HG03432 (cell line): ENCODE data around the gene SLC66A2.
A peak's percentile ranks its signal among the peaks of the same experiment; 100 is the strongest.
"Not testable (repeated sequence)": the region's sequence is repeated elsewhere in the genome, so short reads cannot be mapped to it uniquely, and the experiment has no call there.

ENCODE experiments used
- ATAC-seq: cut with Tn5 transposase; IDR thresholded peaks from one replicate; pipeline ENCODE4 v1.9.1; 2021; ENCODE audit warnings: mild to moderate bottlenecking, moderate library complexity; ENCODE audit not compliant: unreplicated experiment

The SLC66A2 gene

DNA sequence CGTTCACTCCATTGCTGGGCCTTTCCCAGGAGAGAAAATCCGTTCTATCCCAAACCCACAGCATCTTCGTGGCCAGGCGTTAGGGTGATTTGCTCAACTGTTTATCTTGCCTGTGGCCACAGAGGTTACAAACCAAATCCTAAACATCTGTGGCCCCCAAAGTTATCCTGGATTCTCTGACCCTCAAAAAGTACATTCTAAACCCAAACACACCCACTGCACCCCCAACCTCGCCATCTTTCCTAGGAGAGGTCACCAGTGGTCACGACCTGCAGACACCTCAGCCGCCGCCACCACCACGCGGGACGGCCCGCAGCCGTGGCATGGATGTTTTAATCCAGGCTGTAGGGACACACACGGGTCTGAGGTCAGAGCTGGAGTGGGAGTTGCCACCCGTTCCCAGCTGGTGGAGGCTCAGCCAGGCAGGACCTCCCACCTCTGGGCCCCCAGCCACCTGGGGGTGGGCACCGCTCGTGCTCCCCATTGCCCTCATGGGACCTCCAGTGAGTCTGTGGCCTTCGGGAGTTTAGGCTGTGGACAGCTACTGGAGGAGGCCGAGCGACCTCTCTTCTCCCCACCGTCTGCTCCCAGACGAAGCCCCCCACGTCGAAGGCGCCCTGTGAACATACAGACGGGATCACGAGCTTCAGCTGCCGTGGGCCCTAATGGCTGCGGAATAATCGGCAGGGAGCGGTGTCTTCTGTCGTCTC is 81.7 kb downstream of the SLC66A2 start:
- ATAC-seq, result no peak

DNA sequence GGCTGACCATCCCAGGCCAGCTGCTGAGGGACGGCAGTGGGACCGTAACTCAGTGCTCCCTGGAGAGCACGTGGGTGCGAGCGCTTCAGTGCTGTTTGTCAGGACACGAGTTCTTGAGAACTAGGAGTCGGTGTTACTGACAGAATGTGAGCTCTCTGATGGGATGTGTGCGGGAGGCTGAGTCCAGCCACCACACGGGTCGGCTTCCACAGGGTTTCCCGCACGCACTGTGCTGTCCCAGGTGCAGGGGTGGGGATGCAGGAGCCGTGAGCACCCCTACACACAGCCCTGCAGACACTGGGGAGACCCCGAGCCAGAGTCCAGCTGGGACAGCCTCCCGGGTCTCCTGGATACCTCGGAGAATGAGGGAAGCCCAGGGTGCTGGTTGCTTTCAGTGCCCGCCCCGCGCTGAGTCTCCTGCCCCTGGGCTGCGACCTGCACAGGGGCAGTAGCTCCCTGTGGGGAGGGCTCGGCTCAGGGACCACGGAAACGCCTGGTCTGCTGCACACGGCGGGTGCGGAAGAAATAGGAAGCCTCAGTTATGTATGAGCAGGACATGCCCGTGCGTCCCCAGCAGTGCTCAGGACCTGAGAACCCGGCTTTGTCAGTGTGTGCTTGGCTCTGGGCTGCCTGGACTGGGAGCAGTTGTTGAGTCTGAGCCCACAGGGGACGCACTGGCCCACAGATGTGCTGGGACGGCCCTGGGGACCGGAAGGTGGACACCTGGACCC is 82.5 kb downstream of the SLC66A2 start:
- ATAC-seq, result no peak

DNA sequence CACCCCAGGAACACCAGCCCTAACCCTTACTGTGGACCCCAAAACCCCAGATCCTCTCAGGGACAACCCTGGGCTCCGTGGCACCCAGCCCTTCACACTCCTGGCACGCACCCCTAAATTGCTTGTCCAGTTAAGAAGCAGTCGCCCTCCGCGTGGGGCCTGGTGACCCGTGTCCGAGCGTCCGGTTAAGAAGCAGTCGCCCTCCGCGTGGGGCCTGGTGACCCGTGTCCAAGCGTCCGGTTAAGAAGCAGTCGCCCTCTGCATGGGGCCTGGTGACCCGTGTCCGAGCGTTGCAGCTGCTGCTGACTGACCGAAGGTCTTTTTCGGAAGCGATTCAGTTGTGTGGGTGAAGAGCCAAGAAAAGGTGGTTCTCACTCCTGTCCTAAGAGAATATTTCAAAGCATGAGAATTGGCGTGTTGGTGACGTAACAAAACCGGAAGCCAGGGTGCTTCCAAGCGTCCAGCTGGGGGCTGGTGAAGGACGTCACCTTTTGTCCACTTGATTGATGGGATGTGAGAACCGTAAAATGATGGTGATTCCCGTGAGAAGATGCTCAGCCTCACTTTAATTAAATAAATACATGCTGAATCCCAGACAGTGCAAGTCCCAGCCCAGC is 83.2 kb downstream of the SLC66A2 start:
- ATAC-seq, result no peak

DNA sequence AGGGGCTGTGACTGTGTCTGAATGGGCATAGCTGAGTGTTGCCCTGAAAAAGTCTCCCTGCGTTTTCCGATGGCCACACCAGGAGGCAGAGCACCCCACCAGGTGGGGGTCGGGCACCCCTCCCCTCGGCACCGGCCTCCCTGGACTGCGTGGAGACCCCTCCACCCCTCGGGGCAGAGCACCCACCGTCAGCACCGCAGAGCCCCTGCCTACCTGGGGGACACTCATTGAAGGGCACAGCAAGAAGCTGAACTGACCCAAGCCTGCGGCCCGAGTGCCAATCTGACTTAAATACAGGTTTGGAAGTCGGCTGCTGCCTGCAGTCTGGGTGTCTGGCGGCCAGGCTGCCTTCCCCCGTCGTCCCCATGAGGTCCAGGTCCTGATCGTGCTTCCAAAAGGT is 83.8 kb downstream of the SLC66A2 start:
- ATAC-seq, result no peak

DNA sequence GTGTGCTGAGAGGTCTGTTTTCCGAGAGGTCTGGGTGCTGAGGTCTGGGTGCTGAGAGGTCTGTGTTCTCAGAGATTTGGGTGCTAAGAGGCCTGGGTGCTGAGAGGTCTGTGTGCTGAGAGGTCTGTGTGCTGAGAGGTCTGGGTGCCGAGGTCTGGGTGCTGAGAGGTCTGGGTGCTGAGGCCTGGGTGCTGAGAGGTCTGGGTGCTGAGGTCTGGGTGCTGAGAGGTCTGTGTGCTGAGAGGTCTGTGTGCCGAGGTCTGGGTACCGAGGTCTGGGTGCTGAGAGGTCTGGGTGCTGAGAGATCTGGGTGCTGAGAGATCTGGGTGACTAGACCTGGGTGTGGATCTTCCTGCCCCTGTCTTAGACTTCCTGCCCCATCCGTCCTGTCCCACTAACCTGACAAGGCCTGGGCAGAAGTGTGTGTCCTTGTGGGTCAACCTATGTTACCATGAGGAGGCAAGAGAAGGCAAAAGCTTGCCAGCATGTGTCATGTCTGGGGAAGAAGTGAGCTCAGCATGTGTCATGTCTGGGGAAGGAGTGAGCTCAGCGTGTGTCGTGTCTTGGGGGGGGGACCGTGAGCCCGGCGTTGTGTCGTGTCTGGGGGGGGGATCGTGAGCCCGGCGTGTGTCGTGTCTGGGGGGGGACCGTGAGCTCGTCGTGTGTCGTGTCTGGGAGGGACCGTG is 84.4 kb downstream of the SLC66A2 start:
- ATAC-seq, result no peak

DNA sequence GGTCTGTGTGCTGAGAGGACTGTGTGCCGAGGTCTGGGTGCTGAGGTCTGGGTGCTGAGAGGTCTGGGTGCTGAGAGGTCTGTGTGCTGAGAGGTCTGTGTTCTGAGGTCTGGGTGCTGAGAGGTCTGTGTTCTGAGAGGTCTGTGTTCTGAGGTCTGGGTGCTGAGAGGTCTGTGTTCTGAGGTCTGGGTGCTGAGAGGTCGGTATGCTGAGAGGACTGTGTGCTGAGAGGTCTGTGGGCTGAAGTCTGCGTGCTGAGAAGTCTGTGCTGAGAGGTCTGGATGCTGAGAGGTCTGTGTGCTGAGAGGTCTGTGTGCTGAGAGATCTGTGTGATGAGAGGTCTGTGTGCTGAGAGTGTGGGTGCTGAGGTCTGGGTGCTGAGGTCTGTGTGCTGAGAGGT is 85.5 kb downstream of the SLC66A2 start:
- not testable (repeated sequence) for ATAC-seq

DNA sequence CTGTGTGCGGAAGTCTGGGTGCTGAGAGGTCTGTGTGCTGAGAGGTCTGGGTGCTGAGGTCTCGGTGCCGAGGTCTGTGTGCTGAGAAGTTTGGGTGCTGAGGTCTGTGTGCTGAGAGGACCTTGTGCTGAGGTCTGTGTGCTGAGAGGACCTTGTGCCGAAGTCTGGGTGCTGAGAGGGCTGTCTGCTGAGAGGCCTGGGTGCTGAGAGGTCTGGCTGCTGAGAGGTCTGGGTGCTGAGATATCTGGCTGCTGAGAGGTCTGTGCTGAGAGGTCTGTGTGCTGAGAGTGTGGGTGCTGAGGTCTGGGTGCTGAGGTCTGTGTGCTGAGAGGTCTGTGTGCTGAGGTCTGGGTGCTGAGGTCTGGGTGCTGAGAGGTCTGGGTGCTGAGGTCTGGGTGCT is 86.5 kb downstream of the SLC66A2 start:
- ATAC-seq, result not testable (repeated sequence)

DNA sequence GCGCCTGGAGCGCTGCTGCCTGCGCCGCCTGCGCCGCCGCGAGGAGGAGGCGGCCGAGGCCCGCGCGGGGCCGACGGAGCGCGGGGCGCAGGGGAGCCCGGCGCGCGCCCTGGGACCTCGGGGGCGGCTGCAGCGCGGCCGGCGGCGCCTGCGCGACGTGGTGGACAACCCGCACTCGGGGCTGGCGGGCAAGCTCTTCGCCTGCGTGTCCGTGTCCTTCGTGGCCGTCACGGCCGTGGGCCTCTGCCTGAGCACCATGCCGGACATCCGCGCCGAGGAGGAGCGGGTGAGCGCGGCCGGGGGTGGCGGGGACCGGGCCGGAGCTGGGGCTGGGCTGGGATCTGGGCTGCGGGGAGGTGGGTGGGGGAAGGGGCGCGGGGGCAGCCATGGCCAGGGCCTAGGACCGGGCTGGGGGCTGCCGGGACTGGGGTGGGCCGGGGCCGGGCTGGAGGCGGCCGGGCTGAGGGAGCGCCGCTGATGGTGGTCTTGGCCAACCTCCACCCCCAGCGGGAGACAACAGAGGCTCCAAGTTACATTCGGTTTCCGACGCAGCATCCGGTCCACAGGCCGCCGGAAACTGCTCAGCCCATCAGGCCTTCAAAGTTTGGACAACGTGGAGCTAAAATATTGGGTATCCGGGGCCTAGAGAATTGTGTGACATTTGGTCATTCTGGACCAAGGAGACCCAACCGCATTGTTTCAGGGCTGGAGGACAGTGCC is 87.3 kb downstream of the SLC66A2 start:
- ATAC-seq, result no peak

DNA sequence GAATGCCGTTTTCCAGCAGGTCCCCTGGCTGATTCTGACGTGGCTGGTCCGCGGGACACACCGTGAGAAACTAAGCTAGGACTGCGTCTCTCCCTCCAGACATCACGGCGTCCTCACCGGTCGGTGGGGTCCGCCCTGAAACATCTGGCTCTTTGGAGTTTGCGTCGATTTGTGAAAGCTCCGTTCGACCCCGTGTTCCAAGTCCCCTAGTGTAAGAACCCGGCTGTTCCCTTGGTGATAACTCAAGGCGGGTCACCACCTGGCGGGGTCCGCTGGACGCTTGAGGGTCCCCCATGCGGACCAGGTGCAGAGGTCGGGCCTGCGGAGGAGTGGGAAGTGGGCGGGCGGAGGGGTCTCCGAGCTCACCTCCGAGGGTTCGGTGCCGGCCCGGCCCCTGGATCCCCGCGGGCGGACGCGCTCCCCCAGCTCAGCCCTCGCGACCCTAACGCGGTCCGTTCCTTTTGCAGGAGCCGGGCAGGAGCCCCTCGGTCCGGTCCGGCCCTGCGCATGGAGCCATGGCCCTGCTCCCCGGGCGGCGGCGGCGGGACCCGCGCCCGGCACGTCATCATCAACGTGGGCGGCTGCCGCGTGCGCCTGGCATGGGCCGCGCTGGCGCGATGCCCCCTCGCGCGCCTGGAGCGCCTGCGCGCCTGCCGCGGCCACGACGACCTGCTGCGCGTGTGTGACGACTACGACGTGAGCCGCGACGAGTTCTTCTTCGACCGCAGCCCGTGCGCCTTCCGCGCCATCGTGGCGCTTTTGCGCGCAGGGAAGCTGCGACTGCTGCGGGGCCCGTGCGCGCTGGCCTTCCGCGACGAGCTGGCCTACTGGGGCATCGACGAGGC is 88.1 kb downstream of the SLC66A2 start:
- no peak for ATAC-seq

DNA sequence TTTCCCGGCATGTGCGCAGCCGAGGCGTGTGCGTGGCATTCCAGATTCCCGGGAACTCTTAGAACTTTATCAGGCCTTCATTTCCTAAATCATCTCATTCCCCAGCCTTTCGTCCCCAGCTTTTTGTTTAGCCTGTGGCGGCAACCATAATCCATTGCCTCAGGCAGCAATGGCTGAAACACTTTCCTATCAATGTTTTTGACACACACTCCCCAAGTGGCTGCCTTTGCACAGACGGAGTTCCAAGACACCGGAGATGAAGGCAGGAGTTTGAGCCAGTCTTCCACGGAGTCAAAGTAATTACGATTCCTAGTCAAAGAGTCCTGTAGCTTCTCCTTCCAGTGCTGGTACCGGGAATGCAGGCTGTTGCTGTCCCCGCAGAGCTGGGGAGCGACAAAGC is 88.9 kb downstream of the SLC66A2 start:
- ATAC-seq, result no peak

DNA sequence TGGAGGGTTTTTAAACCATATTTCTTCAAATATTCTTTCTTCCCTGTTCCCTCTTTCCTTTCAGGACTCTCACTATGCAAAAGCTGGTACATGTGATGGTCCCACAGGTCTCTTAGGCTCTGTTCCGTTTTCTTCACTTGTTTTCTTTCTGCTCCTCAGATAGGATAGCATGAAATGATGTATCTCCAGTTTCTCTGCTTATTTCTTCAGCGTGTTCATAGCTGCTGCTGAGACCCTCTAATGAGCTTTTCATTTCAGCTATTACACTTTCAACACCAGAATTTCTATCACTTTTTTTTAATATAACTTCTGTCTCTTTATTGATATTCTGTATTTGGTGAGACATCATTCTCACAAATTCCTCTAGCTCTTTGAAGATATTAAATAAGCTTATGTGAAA is 89.8 kb downstream of the SLC66A2 start:
- no peak for ATAC-seq

DNA sequence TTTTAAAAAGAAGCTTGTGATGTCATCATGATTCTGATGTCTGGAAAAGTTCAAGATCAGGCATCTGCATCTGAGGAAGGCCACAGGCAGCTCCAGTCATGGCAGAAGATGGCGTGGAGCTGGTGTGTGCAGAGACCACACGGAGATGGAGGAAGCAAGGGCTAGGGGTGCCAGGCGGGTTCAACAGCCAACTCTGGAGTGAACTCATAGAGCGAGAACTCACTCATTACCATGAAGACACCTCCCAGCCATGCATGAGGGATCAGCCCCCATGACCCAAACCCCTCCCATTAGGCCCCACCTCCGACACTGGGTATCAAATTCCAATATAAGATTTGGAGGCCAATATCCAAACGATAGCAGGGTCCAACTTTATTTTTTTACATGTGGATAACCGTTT is 92.1 kb downstream of the SLC66A2 start:
- no peak for ATAC-seq

DNA sequence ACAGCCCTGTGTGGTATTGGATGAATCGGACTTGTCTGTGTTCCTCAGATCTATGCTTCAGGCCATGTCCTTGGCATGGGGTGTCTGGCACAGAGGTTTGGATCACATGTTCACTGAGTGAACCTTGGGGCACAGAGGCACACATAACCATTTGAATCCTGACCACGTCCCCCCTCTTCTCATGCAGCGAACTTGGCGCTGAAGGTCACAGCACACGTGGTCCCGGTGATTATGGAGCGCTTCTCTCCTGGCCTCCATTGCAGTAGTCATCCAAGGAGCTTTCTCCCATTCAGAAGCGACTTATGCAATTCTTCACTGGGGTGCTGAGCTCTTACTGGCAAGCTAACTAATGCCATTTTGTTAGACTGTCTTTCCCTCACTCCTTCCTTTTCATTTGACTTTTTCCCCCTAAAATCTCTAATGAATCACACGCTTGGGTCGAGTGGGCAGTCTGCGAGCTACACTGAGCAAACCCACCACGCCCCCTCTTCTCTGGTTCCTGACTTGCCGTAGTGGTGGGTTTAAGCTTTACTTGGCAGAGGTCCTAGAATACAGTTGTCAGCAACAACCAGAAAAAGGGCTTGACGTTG is 94.3 kb downstream of the SLC66A2 start:
- ATAC-seq, result no peak

DNA sequence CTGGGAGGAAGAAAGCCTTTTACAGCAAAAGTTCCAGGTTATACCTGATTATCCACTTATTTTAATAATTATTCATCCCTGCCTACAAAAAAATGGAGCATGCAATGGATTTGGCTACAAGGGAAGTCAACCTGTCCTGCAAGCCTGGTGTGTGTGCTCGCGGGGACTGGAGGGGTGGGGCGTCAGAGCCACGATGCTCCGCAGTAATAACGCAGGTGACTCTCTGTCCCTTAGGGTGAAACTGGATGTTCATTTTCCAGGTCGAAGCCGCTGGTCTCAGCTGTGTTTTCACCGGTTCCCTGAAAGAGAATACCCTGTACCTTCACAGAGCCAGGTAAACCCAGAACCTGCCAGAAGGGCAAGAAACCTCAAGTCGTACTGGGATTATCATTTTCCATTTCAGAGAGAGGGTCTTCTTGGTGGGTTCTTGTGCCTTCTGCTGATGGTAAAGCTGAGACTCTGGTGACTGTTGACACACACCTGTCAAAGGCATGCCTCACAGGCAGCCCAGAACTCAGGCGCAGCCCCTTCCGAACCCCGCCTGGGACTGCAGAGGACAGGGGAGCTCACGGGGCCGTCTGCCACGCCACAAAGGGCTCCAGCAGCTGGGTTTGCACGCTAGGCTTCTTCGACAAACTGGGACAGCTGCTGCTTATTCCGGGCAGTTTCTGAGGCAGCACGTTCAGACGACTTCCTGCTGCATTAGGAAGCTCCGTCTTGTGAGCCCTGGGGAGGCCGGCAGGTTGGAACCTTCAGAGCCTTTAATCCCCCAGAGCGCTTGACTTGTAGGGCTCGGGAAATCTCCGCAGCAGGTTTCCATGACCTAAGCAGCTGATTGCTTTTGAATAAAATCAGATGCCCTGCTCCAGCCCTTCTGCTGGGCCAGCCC is 95.1 kb downstream of the SLC66A2 start:
- ATAC-seq, result peak; percentile 48

DNA sequence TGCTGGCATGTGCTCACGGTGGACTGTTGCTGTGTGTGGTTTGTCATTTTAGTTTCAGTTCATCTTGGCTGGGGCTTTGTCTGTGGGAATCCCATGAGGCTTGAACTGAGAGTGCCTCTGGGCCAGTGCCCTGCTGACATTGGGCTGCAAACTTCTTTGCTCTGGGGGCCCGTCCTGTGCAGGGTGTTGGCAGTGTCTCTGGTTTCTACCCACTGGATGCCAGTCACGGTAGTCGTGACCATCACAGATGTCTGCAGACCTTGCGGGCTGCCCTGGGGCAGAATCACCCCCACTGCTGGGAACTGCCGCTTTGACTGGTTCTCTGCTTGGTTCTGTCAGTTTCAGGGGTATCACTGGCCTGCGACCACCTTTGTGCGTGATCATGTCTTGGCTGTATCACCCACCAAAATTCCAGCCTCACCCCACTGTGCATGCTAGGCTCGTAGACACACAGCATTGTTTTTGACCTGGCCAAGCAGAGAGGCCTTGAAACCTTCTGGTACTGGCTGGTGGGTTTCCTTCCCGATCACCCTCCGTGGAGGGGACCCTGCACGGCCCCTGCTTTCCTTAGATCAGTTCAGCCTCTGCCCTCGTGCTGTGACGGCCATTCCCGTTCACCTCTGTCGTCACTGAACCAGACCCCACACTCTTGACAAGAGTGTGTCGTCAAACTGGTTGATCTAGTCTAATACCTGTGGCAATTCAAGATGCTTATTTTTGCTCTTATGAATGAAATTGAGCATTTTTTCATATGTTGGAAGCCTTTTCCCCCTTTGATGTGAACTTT is 96.1 kb downstream of the SLC66A2 start:
- ATAC-seq, result peak; percentile 90

DNA sequence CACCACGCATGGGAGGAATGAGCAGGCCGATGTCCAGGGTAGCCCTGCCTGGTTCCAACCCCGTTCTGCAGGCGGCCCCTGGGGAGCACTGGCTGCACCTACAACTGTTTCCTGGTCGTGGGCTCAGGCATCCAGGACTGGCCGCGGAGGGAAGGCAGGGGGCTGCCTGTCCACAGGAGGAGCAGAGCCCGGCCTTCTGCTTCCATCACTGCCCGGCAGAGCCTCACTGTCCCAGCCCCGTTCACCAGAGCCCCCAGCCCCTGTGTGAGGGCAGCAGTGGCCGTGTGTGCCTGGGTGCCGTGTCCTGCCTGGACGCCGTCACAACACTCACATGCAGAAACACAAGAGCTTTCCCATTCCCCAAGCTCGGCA is 97.5 kb downstream of the SLC66A2 start:
- ATAC-seq, result no peak

DNA sequence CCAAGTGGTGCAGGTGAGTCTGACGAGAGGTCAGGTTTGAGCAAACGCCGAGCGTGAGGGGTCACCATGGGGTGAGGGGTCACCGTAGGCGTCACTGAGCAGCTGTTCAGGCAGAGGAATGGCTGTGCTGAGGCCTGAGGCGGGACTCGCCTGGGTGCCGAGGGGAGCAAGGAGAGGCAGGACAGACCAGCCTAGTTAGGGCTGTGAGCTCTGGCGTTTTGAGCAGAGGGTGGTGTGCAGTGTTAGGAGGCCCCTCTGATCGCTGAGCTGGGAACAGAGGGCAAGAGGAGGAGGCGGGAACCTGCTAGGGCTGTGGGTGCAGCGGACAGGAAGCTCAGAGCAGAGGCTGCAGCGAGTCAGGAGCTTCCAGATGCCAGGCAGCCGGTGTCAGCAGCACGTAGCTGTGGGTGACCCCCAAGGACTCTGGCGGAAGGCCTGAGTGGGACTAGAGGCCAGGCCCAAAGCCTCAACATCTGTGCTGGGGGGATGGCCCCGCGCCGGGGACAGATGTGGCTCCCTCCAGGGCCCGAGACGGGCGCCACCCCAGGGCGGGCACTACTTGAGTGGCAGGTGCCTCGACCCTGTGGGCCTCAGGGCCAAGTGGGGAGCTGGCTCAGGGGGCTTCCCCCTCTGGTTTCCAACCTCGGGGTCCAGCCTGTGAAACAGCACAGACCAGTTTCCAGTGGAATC is 98.0 kb downstream of the SLC66A2 start:
- ATAC-seq, result no peak
